Retinal pigment epithelial cell (primary cell): Measurements from ENCODE around the gene CPNE1.
A peak's percentile ranks its signal among the peaks of the same experiment; 100 is the strongest.

Source experiments
- DNase-seq: peaks from one replicate; pipeline ENCODE4 v3.0.0-alpha.2; 2010; ENCODE audit warnings: low read depth
- H3K4me3 ChIP-seq: 2 replicates; pipeline ENCODE4 v1.5.1; 2011; ENCODE audit warnings: mild to moderate bottlenecking, low read length, control low read depth, moderate library complexity
- TF ChIP-seq, protein P1 (sequence below): conservative IDR thresholded peaks from 2 replicates; pipeline ENCODE4 v1.5.1; 2011; ENCODE audit warnings: low read depth, low read length, control low read depth, inconsistent platforms

CPNE1 gene

GRCh38 chr20:35607003-35607735 is 57.5 kb downstream of the CPNE1 start:
- DNase-seq: no peak
- TF ChIP-seq, protein P1, sequence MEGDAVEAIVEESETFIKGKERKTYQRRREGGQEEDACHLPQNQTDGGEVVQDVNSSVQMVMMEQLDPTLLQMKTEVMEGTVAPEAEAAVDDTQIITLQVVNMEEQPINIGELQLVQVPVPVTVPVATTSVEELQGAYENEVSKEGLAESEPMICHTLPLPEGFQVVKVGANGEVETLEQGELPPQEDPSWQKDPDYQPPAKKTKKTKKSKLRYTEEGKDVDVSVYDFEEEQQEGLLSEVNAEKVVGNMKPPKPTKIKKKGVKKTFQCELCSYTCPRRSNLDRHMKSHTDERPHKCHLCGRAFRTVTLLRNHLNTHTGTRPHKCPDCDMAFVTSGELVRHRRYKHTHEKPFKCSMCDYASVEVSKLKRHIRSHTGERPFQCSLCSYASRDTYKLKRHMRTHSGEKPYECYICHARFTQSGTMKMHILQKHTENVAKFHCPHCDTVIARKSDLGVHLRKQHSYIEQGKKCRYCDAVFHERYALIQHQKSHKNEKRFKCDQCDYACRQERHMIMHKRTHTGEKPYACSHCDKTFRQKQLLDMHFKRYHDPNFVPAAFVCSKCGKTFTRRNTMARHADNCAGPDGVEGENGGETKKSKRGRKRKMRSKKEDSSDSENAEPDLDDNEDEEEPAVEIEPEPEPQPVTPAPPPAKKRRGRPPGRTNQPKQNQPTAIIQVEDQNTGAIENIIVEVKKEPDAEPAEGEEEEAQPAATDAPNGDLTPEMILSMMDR: no peak
- H3K4me3 ChIP-seq: no peak overlapping the region

- TF ChIP-seq, protein P1: no peak
- H3K4me3 ChIP-seq: no peak overlapping the region
- DNase-seq: no peak
Observed at GRCh38 chr20:35606127-35606526, 58.6 kb downstream of the CPNE1 start.

DNA sequence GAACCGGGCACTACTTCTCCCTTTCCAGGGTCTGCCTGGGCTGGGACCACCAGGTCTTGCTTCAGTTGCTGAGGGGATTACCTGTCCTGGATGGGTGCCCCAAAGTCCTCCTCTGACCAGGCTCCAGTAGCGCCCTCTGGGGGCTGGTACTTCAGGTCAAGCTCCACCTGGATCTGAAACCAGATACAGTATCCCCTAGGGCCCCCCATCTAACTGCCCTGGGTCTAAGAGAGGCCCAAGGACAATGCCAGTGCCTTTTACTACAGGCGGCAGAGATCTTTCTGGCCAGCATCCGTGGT is 60.3 kb downstream of the CPNE1 start:
- TF ChIP-seq, protein P1: peak; percentile 62
- H3K4me3 ChIP-seq: no peak overlapping the region
- DNase-seq: no peak

- H3K4me3 ChIP-seq: no peak overlapping the region
- TF ChIP-seq, protein P1: no peak
- no peak for DNase-seq
Observed at GRCh38 chr20:35603695-35604448, 60.8 kb downstream of the CPNE1 start.

DNA sequence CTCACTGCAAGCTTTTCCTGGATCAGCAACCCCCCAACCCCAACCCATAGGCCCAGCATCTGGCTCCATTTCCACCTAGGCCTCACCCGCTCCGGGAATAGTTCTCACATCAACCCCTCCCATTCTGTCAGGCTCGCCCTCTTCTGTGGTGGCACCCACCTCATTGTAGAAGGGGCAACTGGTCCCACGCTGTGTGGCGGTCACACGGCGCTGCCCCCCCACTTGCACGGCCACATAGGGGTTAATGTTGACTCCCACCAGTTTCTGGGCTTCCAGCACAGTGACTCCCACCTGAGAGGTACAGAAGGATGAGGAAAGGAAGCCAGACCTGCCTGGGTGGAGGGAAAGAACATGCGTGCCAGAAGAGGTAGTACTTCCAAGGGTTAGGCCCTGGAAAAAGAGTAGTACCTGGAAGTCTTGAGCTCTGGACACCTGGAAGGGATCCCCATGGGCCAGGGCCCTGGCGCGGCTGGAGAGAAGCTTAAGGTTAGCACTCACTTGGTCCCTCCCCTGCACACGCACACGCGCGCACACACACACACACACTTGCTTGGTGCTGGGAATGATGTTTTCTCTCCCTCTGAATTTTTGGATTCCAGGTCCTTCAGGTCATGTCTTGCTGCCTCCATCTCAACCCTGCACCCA is 61.7 kb downstream of the CPNE1 start:
- TF ChIP-seq, protein P1: no peak
- DNase-seq: no peak
- H3K4me3 ChIP-seq: no peak overlapping the region

GRCh38 chr20:35601990-35602389 is 62.7 kb downstream of the CPNE1 start:
- H3K4me3 ChIP-seq: no peak overlapping the region
- TF ChIP-seq, protein P1: no peak
- no peak for DNase-seq
